DOHH2 (cell line): ENCODE data around the gene ZNF146.

Experiments used
- EZH2phosphoT487 ChIP-seq: fragments of 200-600 bp; sonication (generic); IDR thresholded peaks from 2 replicates; pipeline ENCODE4 v1.6.1; 2017; ENCODE audit warnings: borderline replicate concordance, mild to moderate bottlenecking, antibody characterized with exemption, low read length, moderate library complexity, mixed read lengths
- TF ChIP-seq, protein P1 (sequence below): fragments of 200-600 bp; sonication (generic); IDR thresholded peaks from one replicate; pipeline ENCODE4 v1.5.1; 2014; ENCODE audit warnings: antibody characterized with exemption, mild to moderate bottlenecking, low read depth, low read length; ENCODE audit not compliant: poor library complexity, severe bottlenecking

GRCh38 chr19:36236304-36236945, 21.5 kb downstream of the ZNF146 start:
- TF ChIP-seq, protein P1, sequence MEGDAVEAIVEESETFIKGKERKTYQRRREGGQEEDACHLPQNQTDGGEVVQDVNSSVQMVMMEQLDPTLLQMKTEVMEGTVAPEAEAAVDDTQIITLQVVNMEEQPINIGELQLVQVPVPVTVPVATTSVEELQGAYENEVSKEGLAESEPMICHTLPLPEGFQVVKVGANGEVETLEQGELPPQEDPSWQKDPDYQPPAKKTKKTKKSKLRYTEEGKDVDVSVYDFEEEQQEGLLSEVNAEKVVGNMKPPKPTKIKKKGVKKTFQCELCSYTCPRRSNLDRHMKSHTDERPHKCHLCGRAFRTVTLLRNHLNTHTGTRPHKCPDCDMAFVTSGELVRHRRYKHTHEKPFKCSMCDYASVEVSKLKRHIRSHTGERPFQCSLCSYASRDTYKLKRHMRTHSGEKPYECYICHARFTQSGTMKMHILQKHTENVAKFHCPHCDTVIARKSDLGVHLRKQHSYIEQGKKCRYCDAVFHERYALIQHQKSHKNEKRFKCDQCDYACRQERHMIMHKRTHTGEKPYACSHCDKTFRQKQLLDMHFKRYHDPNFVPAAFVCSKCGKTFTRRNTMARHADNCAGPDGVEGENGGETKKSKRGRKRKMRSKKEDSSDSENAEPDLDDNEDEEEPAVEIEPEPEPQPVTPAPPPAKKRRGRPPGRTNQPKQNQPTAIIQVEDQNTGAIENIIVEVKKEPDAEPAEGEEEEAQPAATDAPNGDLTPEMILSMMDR = no peak
- no peak for TF ChIP-seq EZH2phosphoT487
